Heart left ventricle (tissue), 16 donors: ENCODE results near the gene ECEL1. TPM values are rescaled to one million over a fixed set of nuclear protein-coding genes. Genes with fewer than 3 reads are reported as not detected.

ENCODE experiments used
- ATAC-seq, 4 donors: fragments of 200-7000 bp; cut with Tn5 transposase; one replicate each; pipeline ENCODE4 v1.9.1; 2020 to 2022; ENCODE audit warnings: moderate library complexity in 4 of 4, mild to moderate bottlenecking in 3 of 4, moderate number of reproducible peaks in 1 of 4
- DNase-seq, 5 donors: peaks; one replicate each; pipeline ENCODE4 v3.0.0-alpha.2; 2020
- H3K27ac ChIP-seq, 12 donors: fragments of 200-600 bp; sonication (generic) in 4 of 12; one replicate each; pipeline versions ENCODE4 v1.5.0 to v1.8.0; 2016 to 2022; ENCODE audit warnings: mild to moderate bottlenecking in 2 of 12
- H3K27me3 ChIP-seq, 9 donors: fragments of 200-600 bp; sonication (generic) in 2 of 9; one replicate each; pipeline versions ENCODE4 v1.5.1 to v1.8.0; 2016 to 2022; ENCODE audit warnings: mild to moderate bottlenecking in 3 of 9
- H3K36me3 ChIP-seq, 9 donors: fragments of 200-600 bp; sonication (generic) in 2 of 9; one replicate each; pipeline versions ENCODE4 v1.5.0 to v1.8.0; 2018 to 2022; ENCODE audit warnings: mild to moderate bottlenecking in 2 of 9
- H3K4me1 ChIP-seq, 12 donors: fragments of 200-600 bp; sonication (generic) in 4 of 12; one replicate each; pipeline versions ENCODE4 v1.5.0 to v1.8.0; 2016 to 2022; ENCODE audit warnings: mild to moderate bottlenecking in 3 of 12
- H3K4me3 ChIP-seq, 12 donors: fragments of 200-600 bp; sonication (generic) in 4 of 12; one replicate each; pipeline versions ENCODE4 v1.5.0 to v1.8.0; 2017 to 2022; ENCODE audit warnings: mild to moderate bottlenecking in 9 of 12, moderate library complexity in 4 of 12
- H3K9me3 ChIP-seq, 12 donors: fragments of 200-600 bp; sonication (generic) in 4 of 12; one replicate each; pipeline versions ENCODE4 v1.5.0 to v1.8.0; 2016 to 2022; ENCODE audit warnings: mild to moderate bottlenecking in 1 of 12
- CTCF ChIP-seq, 12 donors: fragments of 200-600 bp; sonication (generic) in 4 of 12; IDR thresholded peaks; one replicate each; pipeline versions ENCODE4 v1.5.0 to v1.8.0; 2018 to 2022; ENCODE audit warnings: antibody characterized with exemption in 12 of 12, mild to moderate bottlenecking in 5 of 12
- POLR2A ChIP-seq, 2 donors: fragments of 450-650 bp; IDR thresholded peaks; one replicate each; pipeline ENCODE4 v1.6.1; 2017; ENCODE audit warnings: antibody characterized with exemption in 2 of 2, mild to moderate bottlenecking in 2 of 2, moderate library complexity in 2 of 2
- WGBS, 4 donors: extraction: QIAGEN DNeasy Blood & Tissue Kit in 2 of 4; methylation state at CpG; one replicate each; pipeline versions ENCODE4 v1.1.5 to v1.1.7; 2013 to 2018; 5-methylcytosine and 5-hydroxymethylcytosine counted together
- intact Hi-C, 10 donors: fragments of 100-400 bp; cut with DNase I; formaldehyde crosslinking; loops; one replicate each; pipeline versions ENCODE4 v1.11.1 to v1.14.2; 2022
- polyA plus RNA-seq, 2 donors: library from polyadenylated mRNA; stranded (reverse); fragments of 200-250 nt; gene quantifications; one replicate each; pipeline ENCODE4 v1.2.3, GENCODE V29; 2013
- total RNA-seq, 9 donors: library from RNA; depleted of rRNA in 2 of 9; stranded (reverse); fragments of >200 nt in 2 of 9; fragmentation: NEBNext Ultra II Directional in 3 of 9; extraction: Animal tissue kit (Norgen Biotek cat#: 25700) in 3 of 9; gene quantifications; one replicate each; pipeline versions ENCODE4 v1.1.0 to v1.2.4, GENCODE V29; 2016 to 2023
- donor health status: ischemic (EF 13 %, LVEDD 7.1; RV severe dilation, severe dysfunction).
- donor health status: healthy with polysubstance abuse.
- donor health status: DM: no; HTN: yes; CAD: no.
- donor health status: DM: no; HTN: no; CAD: no.
- donor health status: ischemic (EF 25% LVEDD 6.9; RV normal size, moderate dysfunction).
- donor health status: ischemic (EF 25% LVEDD 5.7; RV mildly dilated, moderate dysfunction).
- donor health status: healthy.
- donor health status: DM: yes; HTN: yes; CAD: no.
- donor health status: ischemic (EF 35%, LVEDD 5.7; RV mildly dilated, moderate dysfunction).
- donor health status: nonischemic (EF 11% LVEDD 7.7; RV severe dilation, severe dysfunction).
- donor health status: DM: yes; HTN: yes; CAD: no.
- donor health status: PGD.
- donor health status: ischemic (EF 29% LVEDD 5.4; RV normal size, mild dysfunction).
- donor health status: nonischemic (EF 23%, LVEDD 6.1; RV moderate dilation, normal function).

The ECEL1 gene
- total and polyA plus RNA-seq, 11 donors: 0.20 to 1.4 (median 0.32) TPM; not detected in 3

GRCh38 chr2:232458661-232459418 lies 28.8 kb downstream of the ECEL1 start:
- H3K4me1 ChIP-seq: no peaks in the 10 kb centered on the region
- intact Hi-C loops: no loop called here
- H3K27ac ChIP-seq: no peak overlapping the region
- no peak for TF ChIP-seq CTCF (IDR thresholded peaks at IDR 0.05)
- no peak for TF ChIP-seq POLR2A (IDR thresholded peaks at IDR 0.05)
- peaks cover 0 to 37% (median 15%) of the 10 kb centered on the region in 9 donors for H3K27me3 ChIP-seq
- no peaks in the 10 kb centered on the region for H3K36me3 ChIP-seq
- WGBS, 4 donors: 48 to 70% (median 63%) methylated on average over 22 to 56 of the region's 56 CpGs
- H3K4me3 ChIP-seq: no peak overlapping the region
- DNase-seq (peak in 1 of 5 donors; percentile 16), ATAC-seq (no peak)
- no peaks in the 10 kb centered on the region for H3K9me3 ChIP-seq

- Histone ChIP-seq H3K9me3 (no peaks in the 10 kb centered on the region), H3K4me1 (no peaks in the 10 kb centered on the region), H3K36me3 (no peaks in the 10 kb centered on the region), H3K4me3 (no peak overlapping the region), H3K27me3 (peaks cover 0 to 37% (median 15%) of the 10 kb centered on the region in 9 donors), H3K27ac (no peak overlapping the region)
- intact Hi-C loops: no loop called here
- ATAC-seq (no peak), DNase-seq (no peak)
- TF ChIP-seq POLR2A (IDR thresholded peaks at IDR 0.05) (no peak), CTCF (IDR thresholded peaks at IDR 0.05) (no peak)
- 79 to 85% (median 84%) methylated on average over 22 to 25 of the region's 25 CpGs for WGBS, 4 donors
These were observed 29.5 kb downstream of the ECEL1 start for GRCh38 chr2:232458051-232458660.

GRCh38 chr2:232457121-232458011 lies 30.3 kb downstream of the ECEL1 start:
- 79 to 87% (median 84%) methylated on average over 14 to 21 of the region's 21 CpGs for WGBS, 4 donors
- Histone ChIP-seq H3K4me3 (no peak overlapping the region), H3K4me1 (no peaks in the 10 kb centered on the region), H3K36me3 (no peaks in the 10 kb centered on the region), H3K27ac (no peak overlapping the region), H3K27me3 (peaks cover 0 to 37% (median 15%) of the 10 kb centered on the region in 9 donors), H3K9me3 (no peaks in the 10 kb centered on the region)
- TF ChIP-seq CTCF (IDR thresholded peaks at IDR 0.05) (no peak), POLR2A (IDR thresholded peaks at IDR 0.05) (no peak)
- peak in 1 of 4 donors; percentile 23 for ATAC-seq
- DNase-seq: peak in 1 of 5 donors; percentile 12
- intact Hi-C loops: no loop called here
